RWPE2 (cell line): ENCODE data around the gene RAB7A.
A peak's percentile ranks its signal among the peaks of the same experiment; 100 is the strongest.

ENCODE experiments used
- ATAC-seq: fragments of 200-7000 bp; cut with Tn5 transposase; 3 replicates; pipeline ENCODE4 v1.9.1; 2021; ENCODE audit warnings: low read depth
- DNase-seq: peaks from one replicate; pipeline ENCODE4 v3.0.0-alpha.2; 2020; ENCODE audit warnings: low spot score
- H3K27ac ChIP-seq: fragments of 450-650 bp; 2 replicates; pipeline ENCODE4 v1.5.1; 2017; ENCODE audit warnings: mild to moderate bottlenecking; ENCODE audit not compliant: poor library complexity, severe bottlenecking
- H3K27me3 ChIP-seq: fragments of 250-450 bp; sonication (Bioruptor Pico); 2 replicates; pipeline ENCODE4 v1.5.1; 2021; ENCODE audit warnings: mild to moderate bottlenecking, moderate library complexity; ENCODE audit not compliant: insufficient read depth, poor library complexity, severe bottlenecking
- H3K36me3 ChIP-seq: fragments of 250-450 bp; sonication (Bioruptor Pico); 2 replicates; pipeline ENCODE4 v1.5.1; 2020; ENCODE audit warnings: low read depth, mild to moderate bottlenecking, moderate library complexity
- H3K4me1 ChIP-seq: fragments of 250-450 bp; sonication (Bioruptor Pico); 2 replicates; pipeline ENCODE4 v1.5.1; 2021; ENCODE audit warnings: mild to moderate bottlenecking, moderate library complexity; ENCODE audit not compliant: insufficient read depth, poor library complexity, severe bottlenecking
- H3K4me3 ChIP-seq: fragments of 250-450 bp; sonication (Bioruptor Pico); 2 replicates; pipeline ENCODE4 v1.5.1; 2021; ENCODE audit warnings: mild to moderate bottlenecking, moderate library complexity; ENCODE audit not compliant: severe bottlenecking
- H3K9me3 ChIP-seq: fragments of 250-450 bp; sonication (Bioruptor Pico); 2 replicates; pipeline ENCODE4 v1.5.1; 2021; ENCODE audit warnings: mild to moderate bottlenecking, moderate library complexity; ENCODE audit not compliant: severe bottlenecking
- TF ChIP-seq, protein P1 (sequence below): fragments of 450-650 bp; IDR thresholded peaks from one replicate; pipeline ENCODE4 v1.5.1; 2017; ENCODE audit warnings: mild to moderate bottlenecking, moderate library complexity; ENCODE audit not compliant: poor library complexity, severe bottlenecking

Gene RAB7A

DNA sequence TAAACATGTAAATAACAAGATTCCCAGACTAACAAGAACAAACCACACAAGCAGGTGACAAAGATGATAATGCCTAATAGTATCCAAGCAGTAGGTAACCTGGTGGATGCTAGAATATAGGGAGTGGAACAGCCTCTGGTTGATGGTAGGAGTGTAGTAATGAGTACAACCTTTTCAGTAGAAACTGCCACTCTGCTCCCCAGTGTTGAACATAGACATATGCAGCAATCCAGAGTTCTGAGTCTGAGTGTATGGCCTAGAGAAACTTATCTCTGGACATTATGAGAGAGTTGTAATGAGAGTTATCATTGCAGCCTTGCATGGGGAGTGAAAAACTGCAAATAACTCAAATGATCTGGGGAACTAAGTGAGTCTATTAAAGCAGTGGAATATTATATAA lies 77.3 kb downstream of the RAB7A start:
- TF ChIP-seq, protein P1, sequence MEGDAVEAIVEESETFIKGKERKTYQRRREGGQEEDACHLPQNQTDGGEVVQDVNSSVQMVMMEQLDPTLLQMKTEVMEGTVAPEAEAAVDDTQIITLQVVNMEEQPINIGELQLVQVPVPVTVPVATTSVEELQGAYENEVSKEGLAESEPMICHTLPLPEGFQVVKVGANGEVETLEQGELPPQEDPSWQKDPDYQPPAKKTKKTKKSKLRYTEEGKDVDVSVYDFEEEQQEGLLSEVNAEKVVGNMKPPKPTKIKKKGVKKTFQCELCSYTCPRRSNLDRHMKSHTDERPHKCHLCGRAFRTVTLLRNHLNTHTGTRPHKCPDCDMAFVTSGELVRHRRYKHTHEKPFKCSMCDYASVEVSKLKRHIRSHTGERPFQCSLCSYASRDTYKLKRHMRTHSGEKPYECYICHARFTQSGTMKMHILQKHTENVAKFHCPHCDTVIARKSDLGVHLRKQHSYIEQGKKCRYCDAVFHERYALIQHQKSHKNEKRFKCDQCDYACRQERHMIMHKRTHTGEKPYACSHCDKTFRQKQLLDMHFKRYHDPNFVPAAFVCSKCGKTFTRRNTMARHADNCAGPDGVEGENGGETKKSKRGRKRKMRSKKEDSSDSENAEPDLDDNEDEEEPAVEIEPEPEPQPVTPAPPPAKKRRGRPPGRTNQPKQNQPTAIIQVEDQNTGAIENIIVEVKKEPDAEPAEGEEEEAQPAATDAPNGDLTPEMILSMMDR, result no peak
- peaks cover 63% of the 10 kb centered on the region for H3K36me3 ChIP-seq
- no peaks in the 10 kb centered on the region for H3K27me3 ChIP-seq
- H3K9me3 ChIP-seq, result no peaks in the 10 kb centered on the region
- no peak overlapping the region for H3K4me3 ChIP-seq
- peaks cover 28% of the 10 kb centered on the region for H3K4me1 ChIP-seq
- H3K27ac ChIP-seq, result peak overlapping the region; percentile 36
- no peak for DNase-seq
- ATAC-seq, result no peak

DNA sequence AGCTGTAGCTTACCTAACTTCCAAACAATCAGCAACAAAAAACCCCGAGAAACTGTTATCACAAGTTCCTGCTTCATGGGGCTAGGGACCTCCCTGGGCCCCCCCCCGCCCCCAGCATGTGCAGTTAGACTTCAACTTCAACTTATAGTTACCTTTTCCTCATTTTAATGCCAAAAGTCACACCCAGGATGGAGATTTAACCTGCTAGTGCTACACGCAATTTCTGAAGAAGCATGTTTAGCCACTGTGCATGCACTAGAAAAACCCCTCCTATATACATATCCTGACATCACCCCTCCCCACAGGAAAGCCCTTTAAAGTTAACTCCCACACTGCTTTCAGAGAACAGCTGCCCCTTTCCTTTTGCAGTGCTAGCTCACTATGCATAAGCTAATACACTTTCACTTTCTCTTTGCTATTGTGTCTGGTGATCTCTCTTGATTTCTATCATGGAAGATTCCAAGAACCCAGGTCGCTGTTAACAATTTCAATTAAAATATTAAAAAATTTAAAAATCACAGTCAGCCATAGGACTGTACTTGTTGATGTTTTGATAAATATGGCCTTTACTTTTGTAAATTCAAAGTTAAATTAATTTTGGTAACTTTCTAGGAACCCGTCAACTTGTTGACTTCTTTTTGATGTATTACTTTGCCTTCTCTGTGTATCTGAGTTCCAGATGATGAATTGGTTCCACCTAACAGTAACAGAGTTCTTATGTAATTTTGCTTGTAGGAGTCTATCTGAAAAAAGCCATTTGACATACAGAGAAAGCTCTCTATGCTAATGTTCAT lies 78.2 kb downstream of the RAB7A start:
- H3K4me3 ChIP-seq, result no peak overlapping the region
- peaks cover 63% of the 10 kb centered on the region for H3K36me3 ChIP-seq
- ATAC-seq (peak; percentile 55), DNase-seq (no peak)
- no peaks in the 10 kb centered on the region for H3K27me3 ChIP-seq
- H3K9me3 ChIP-seq, result no peaks in the 10 kb centered on the region
- H3K27ac ChIP-seq, result peak overlapping the region; percentile 36
- TF ChIP-seq, protein P1, result no peak
- H3K4me1 ChIP-seq, result peaks cover 28% of the 10 kb centered on the region

DNA sequence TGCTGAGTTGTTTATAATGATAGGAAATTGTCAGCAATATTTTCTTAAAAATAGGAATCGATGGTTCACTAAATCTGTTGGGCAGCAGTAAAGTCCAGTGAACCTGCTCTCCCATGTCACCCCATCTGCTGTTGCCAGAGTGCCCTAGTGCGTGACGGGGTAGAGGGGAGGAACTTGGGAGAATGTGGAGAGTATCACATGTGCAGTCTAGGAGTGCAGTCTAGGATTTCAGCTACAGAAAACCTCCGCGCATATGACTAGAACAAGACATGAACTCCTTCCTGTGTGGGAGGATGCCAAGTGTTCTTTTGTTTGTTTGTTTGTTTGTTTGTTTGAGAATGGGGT lies 78.8 kb downstream of the RAB7A start:
- Histone ChIP-seq H3K27me3 (no peaks in the 10 kb centered on the region), H3K4me3 (no peak overlapping the region), H3K9me3 (no peaks in the 10 kb centered on the region), H3K4me1 (peaks cover 28% of the 10 kb centered on the region), H3K36me3 (peaks cover 61% of the 10 kb centered on the region), H3K27ac (peak overlapping the region; percentile 36)
- TF ChIP-seq, protein P1, result no peak
- DNase-seq (no peak), ATAC-seq (no peak)

DNA sequence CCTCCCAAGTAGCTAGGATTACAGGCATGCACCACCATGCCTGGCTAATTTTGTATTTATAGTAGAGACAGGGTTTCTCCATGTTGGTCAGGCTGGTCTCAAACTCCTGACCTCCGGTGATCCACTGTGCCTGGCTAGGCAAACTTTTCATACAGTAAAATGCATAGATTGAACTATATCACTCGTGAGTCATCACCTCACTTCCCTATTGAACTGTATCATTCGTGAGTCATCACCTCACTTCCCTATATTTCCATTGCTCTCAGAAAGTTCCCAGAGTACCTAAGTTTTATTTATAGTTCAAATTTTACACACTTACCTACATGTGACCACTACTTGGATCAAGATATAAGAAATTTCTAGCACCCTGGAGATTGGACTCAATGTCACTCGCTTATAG lies 79.8 kb downstream of the RAB7A start:
- Histone ChIP-seq H3K36me3 (peaks cover 63% of the 10 kb centered on the region), H3K27me3 (no peaks in the 10 kb centered on the region), H3K27ac (peak overlapping the region; percentile 36), H3K4me3 (no peak overlapping the region), H3K9me3 (no peaks in the 10 kb centered on the region), H3K4me1 (peaks cover 28% of the 10 kb centered on the region)
- TF ChIP-seq, protein P1, result no peak
- DNase-seq (no peak), ATAC-seq (peak; percentile 88)

DNA sequence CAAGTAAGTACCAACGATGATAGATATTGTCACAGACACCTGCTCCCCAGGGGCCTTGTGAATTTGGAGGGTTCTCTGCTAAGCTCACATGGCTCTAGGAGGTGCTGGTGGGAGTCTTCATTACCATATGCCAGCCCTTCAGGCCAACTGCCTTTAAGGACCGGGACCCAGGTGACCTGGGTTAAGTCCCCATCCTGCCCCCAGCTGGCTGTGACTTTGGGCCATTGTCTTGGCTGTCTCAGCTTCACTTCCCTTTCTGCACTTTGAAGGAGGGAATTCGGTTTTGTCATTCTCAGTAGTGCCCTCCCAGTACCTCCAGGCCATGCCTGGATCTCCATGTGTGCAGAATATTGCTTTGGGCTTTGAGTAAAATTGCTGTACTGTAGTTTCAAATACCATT lies 80.6 kb downstream of the RAB7A start:
- peaks cover 69% of the 10 kb centered on the region for H3K36me3 ChIP-seq
- TF ChIP-seq, protein P1, result no peak
- ATAC-seq (no peak), DNase-seq (no peak)
- no peaks in the 10 kb centered on the region for H3K9me3 ChIP-seq
- H3K27me3 ChIP-seq, result no peaks in the 10 kb centered on the region
- peaks cover 28% of the 10 kb centered on the region for H3K4me1 ChIP-seq
- peak overlapping the region; percentile 36 for H3K27ac ChIP-seq
- H3K4me3 ChIP-seq, result no peak overlapping the region
